Myocyte (in vitro differentiated cells): ENCODE results near the gene IKBIP. TPM values are rescaled to one million over a fixed set of nuclear protein-coding genes. Genes with fewer than 3 reads are reported as not detected.
"Not testable (repeated sequence)": the region's sequence is repeated elsewhere in the genome, so short reads cannot be mapped to it uniquely, and the experiment has no call there.

Experiments
- DNase-seq: peaks from one replicate; pipeline ENCODE4 v3.0.0-alpha.2; 2012; ENCODE audit warnings: low read depth
- total RNA-seq: library from RNA; depleted of rRNA; stranded (reverse); fragments of >200 nt; gene quantifications from 2 replicates; pipeline ENCODE4 v1.2.3, GENCODE V29; 2014

IKBIP gene
- total RNA-seq, 1 donor from 2014 or later = 36.9 TPM

- no peak for DNase-seq
These were observed 6.6 kb downstream of the IKBIP start for GRCh38 chr12:98638009-98638408.

DNA sequence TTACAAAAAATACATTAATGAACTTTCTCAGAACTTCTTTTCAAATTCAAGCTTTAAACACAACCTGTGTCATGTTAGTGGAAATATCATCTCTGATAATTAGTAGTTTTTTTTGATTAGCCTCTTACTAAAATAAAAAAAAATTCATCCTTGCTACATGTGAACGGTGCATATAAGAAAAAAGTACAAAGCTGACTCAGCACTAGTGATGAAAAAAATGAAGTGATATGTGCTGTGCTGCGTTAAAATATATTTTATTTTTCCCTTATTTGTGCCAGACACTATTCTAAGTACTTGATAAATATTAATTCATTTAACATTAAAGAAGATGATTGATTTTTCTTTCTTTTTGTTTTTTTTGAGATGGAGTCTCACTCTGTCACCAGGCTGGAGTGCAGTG is 7.5 kb downstream of the IKBIP start:
- DNase-seq = no peak

DNA sequence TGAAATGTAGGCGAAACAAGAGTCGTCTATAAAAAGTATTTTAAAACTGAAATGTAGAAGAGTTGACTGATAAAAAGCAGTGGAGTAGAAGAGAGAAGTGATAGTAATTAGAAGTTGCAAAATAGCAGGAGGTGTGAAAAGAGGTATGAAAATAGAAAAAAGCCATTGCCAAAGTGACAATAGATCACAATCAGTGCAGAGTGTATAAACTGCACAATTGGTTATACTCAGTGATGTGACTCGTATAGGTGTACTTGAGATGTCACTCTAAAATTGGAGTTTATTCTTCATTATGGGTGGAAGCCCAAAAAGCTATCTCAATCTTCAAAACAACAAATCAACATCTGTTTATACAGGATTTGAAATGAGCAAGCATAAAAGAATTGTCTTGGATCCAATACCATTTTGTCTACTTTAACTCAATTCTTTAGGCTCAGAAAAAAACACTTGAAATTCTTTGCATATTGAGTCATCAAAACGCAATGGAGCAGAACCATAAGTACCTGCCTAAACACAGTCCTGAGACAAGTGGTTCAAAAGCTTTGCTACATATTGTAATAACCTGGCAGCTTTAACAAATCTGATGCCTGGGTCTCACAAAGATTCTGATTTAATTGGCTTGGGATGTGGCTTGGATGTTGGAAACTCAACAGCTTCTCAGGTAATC is 8.8 kb downstream of the IKBIP start:
- DNase-seq = peak; percentile 3

DNA sequence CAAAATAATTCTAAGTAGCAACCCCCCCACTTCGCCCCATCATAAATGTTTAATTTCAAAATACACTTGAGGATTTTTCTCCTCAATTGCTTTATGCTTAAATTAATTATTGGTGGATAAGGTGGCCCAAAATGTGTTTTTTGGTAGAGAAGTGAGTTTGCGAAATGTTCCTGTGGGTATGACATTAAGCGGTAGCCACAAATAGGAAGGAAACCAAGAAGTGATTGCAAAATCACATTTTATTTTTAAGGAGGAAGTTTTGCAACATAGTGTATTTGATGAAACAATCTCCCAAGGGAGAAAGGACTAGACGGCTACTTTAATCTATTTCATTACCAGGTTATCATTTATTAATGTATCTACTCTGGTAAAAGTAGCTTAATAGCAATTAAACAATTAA is 25.6 kb downstream of the IKBIP start:
- peak; percentile 11 for DNase-seq

DNA sequence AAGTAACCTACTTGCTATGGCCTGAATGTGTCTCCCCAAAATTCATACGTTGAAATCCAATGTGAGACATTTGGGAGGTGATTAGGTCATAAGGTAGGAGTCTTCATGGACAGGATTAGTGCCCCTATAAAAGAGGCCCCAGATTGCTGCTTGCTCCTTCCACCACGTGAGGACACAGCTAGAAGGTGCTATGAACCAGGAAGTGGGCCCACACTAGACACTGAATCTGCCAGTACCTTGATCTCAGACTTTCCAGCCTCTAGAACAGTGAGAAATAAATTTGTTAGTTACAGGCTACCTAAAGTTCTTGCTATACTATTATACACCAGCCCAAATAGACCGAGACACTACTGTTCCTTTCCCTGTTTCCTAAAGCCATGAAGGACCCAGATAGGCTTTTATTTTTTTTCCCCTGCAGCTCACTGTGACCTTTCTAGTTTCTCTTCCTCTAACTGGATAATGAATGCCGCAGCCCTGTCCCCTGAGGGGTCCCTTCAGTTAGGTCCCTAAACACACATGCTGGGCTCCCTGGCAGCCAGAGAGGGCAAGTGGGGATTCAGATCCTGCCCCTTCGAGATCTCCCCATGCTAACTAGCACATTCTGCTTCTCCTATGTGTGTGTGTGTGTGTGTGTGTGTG is 31.8 kb downstream of the IKBIP start:
- DNase-seq = no peak

DNA sequence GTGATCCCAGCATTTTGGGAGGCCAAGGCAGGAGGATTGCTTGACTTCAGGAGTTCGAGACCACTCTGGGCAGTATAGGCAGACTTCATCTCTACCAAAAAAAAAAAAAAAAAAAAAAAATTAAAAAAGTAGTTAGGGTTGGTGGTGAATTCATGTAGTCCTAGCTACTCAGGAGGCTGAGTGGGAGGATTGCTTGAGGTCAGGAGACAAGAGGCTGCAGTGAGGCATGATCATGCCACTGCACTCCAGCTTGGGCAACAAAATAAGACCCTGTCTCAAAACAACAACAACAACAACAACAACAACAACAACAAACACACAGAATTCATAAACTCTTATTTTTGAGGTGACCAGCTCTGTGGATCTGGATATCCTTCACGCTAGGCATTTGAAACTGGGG is 34.0 kb downstream of the IKBIP start:
- no peak for DNase-seq

DNA sequence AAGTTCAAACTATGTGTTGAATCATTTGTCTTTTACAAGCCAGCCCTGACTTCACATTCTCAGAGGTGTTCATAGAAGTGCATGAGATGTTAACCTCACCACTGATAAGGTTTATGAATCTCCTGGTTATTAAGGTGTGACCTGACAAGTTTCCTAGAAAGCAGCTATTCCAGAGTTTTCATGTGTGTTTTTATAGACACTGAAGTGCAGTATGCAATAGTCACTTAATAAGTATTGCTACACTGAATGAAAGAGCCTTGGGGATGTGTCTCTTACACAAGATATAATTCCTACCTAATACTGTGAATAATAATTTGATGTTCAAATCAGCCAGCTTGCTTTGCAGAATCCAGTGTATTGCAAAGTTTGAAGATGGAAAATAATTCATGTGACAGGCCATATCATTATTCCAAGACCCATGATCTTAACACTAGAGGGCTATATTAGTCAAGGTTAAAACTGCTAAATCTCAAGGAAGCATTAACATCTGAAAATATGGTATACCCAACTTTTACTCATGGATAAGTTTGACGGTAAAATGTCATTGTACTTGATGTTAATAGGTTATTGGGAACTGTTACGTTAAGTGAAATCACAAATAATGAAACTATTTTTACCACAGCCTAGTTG is 38.1 kb downstream of the IKBIP start:
- DNase-seq = no peak

DNA sequence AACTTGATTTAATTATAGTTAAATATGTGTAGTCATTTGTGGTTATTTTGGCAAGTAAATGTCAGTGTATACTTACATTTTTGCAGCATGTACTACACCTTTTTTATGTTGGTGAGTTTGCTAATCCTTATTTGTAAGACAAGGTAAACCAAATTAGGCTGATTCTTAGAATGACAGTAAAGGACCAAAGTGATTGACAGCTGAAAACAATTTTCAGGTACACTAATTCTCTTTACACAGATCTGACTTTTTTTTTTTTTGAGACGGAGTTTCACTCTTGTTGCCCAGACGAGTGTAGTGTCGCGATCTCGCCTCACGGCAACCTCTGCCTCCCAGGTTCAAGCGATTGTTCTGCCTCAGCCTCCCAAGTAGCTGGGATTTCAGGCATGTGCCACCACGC is 42.7 kb downstream of the IKBIP start:
- no peak for DNase-seq

GRCh38 chr12:98597313-98597712 is 47.3 kb downstream of the IKBIP start:
- DNase-seq = not testable (repeated sequence)

- DNase-seq = peak; percentile 49
These were observed 49.2 kb downstream of the IKBIP start for GRCh38 chr12:98595243-98595988.

DNA sequence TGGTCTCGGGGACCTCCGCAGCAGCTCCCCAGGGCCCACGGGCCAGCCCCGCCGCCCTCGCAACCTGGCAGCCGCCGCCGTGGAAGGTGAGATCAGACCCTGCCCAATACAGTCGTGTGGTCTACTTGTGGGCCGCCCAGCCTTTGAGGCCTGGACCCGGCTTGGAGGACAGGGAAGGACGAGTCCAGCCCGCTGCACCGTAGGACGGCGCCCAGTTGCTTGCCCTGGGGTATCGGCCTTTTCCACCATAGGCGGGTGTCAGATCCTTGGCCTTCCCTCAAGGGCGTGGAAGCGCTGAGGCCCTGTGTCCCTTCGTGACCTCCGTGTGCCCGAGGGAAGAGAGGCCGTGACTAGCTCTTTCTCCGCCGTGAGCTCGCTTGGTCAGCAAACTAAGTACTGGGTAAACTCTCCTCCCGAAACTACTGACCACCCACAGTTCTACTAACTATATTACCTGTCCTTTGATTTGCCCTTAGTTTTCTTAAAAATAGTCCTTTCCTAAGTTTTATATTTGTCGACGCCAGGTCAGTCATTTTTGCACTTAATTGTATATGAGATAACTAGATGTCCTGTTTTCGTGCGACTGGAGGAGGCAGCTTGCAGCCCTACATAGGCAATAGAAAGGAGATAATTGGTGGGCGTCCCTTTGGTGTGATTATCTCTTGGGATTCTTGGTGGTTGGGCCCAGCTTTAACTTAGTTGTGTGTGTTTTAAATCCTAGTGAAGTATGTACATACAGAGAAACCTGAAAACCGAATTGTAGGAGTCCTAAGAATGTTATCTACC is 50.3 kb downstream of the IKBIP start:
- peak; percentile 56 for DNase-seq

- DNase-seq = peak; percentile 98
These were observed 51.1 kb downstream of the IKBIP start, which contains the start of gene SLC25A3 for GRCh38 chr12:98593351-98594049. Gene SLC25A3, plus strand, starts transcription at chr12:98593686. Its CDS starts 293 bp downstream, at chr12:98593979.

- no peak for DNase-seq
These were observed 51.7 kb downstream of the IKBIP start for GRCh38 chr12:98592825-98593322.

DNA sequence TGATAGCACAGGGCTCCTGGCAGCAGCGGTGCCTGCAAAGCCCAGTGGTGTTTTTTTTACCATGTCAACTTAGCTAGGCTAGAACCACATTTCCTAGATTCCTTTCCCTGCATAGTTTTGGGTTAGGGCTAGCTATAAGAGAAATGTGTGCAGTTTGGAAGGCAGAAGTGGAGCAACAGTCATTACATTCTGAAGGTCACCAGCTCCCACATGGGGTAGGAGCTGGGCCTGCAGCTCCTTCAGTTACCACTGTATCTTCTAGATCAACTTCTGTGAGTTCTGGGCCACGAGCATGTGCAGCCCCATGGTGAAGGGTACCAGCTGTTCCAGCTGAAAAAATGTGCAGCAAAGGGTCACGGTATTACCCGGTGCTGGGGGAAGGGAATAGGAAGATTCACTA is 53.4 kb downstream of the IKBIP start:
- no peak for DNase-seq

DNA sequence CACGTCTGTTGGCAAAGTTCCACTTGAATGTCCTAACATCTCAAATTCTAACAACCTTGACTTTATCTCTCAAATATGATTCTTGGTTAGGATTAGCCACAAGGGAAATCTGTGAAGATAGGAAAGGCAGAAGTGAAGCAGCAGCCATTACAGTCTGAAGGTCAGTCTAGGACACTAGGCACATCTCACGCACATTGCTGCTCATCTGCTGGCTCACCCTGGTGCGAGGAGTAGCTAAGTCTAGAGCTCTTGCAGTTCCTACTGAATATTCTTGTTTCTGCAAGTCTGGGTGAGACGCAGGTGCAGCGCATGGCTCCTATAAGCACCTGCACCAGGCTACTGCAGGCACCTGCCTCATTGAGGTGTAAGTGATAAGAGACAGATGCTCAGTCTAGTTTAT is 57.5 kb downstream of the IKBIP start:
- no peak for DNase-seq

GRCh38 chr12:98582093-98582492 is 62.5 kb downstream of the IKBIP start:
- DNase-seq = peak; percentile 13

DNA sequence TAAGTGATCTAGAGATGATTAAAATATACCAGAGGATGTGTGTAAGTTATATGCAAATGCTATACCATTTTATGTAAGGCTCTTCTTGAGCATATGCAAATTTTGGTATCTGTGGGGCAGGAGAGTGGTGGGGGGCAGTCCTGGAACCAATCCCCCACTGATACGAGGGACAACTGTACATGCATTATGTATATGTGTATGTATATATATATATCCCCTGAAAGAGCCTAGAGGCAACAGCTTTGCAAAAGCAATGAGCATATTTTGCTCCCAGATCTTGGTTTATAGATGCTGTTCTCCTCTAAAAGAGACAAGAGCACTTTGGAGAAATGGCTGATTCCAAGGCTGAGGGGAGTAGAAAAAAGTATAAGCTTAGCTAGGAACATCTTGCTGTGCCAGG is 63.5 kb downstream of the IKBIP start:
- no peak for DNase-seq

DNA sequence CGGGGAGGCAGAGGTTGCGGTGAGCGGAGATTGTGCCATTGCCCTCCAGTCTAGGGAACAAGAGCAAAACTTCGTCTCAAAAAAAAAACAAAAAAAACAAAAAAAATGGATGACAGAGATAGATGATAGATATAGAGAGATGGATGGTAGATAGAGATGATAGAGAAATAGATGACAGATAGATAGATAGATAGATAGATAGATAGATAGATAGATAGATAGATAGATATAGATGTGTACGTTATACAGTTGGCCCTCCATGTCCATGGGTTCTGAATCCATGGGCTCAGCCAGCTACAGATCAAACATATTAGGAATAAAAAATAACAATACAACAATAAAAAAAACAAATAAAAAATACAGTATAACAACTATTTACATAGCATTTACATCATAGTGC is 63.9 kb downstream of the IKBIP start:
- no peak for DNase-seq

DNA sequence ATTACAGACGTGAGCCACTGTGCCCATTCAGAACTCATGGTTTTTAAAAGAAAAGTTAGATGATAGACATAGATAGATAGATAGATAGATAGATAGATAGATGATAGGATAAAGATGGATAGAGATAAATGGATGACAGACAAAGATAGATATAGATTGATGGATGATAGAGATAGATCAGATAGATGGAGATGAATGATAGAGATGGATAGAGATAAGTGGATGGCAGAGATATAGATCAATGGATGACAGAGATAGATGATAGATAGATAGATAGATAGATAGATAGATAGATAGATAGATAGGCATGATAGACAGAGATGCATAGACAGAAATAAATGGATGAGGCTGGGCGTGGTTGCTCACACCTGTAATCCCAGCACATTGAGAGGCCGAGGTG is 64.8 kb downstream of the IKBIP start:
- DNase-seq = no peak

- DNase-seq = no peak
These were observed 65.2 kb downstream of the IKBIP start for GRCh38 chr12:98579347-98579746.
